Measurements from ENCODE around the gene CHM.

The CHM gene

DNA sequence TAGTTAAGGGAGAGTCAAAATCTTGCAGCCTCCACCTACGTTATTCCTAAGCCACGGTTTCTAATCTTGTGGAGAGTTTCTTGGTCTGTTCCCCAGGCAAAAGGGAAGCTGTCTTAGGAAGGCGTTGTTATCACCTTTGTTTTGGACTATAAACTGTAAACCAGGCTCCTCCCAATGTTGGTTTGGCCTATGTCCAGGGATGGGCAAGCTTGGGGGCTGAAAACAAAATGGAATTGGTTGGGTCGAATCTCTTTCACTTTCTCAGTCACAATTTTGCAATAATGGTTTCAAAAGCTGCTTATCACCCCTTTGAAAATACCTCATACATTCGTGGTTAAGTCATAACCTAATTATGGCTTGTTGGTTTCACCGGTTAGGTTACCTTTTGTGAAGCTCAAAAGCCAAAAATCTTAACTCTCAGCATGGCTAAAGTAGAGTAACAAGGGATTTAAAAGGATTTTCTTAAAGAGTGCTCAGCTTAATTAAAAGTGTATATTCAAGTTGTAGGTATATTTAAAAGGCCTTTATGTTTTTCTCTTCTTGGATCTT lies 232.1 kb downstream of the CHM start:
- Histone ChIP-seq H3K9ac (ENCODE audit: low read depth, low read length) (no peak overlapping the region), H3K4me1 (ENCODE audit: insufficient read depth, low read length) (no peaks in the 10 kb centered on the region), H3K36me3 (ENCODE audit: insufficient read depth, low read length) (no peaks in the 10 kb centered on the region), H3K27ac (ENCODE audit: low read depth, low read length) (no peak overlapping the region), H3K9me3 (ENCODE audit: insufficient read depth, low read depth, low read length) (peaks cover 21% of the 10 kb centered on the region), H3K4me3 (ENCODE audit: low read length) (no peak overlapping the region), H3K27me3 (ENCODE audit: insufficient read depth, low read length) (no peaks in the 10 kb centered on the region)
- 98% methylated on average over 6 of the region's 6 CpGs for WGBS

Data from HUES64 (cell line).